ENCODE data around the gene CACNG4. TPM values are rescaled to one million over a fixed set of nuclear protein-coding genes. Genes with fewer than 3 reads are reported as not detected.

The CACNG4 gene
- total RNA-seq, 1 experiment from 2014 or later = 40.3 TPM

- in situ Hi-C loops (cut with HindIII; ENCODE audit: low pct_unique_long_range_greater_than_20kb, low sequenced_read_pairs) (no loop called here), intact Hi-C loops (cut with micrococcal nuclease; ENCODE audit: unreplicated experiment) (no loop called here)
- no peaks in the 10 kb centered on the region for H3K4me1 ChIP-seq (ENCODE audit: control insufficient read depth, insufficient read depth, low read length)
- no TSS peak for BruUV-seq (replicated peaks)
- H3K27me3 ChIP-seq (ENCODE audit: control insufficient read depth, insufficient read depth, low read length) = no peaks in the 10 kb centered on the region
- TF ChIP-seq POLR2AphosphoS5 (IDR thresholded peaks at IDR 0.05; ENCODE audit: low read depth, low read length) (no peak), CTCF (IDR thresholded peaks at IDR 0.05) (no peak), REST (IDR thresholded peaks at IDR 0.05; ENCODE audit: insufficient read depth in 1 of 2, low read depth in 2 of 2, low read length in 1 of 2) (no peak), TCF7L2 (IDR thresholded peaks at IDR 0.05; ENCODE audit: low read depth, low read length) (no peak), SIN3A (IDR thresholded peaks at IDR 0.05; ENCODE audit: borderline replicate concordance, insufficient read depth, low read depth, low read length) (no peak)
- H3K9me3 ChIP-seq (ENCODE audit: control insufficient read depth, insufficient read depth, low read depth, low read length) = 0 out of 2 replicates have a peak, but pooled peaks cover 3% of the 10 kb centered on the region
- no peak overlapping the region for H3K4me3 ChIP-seq (ENCODE audit: low read depth in 2 of 2, low read length in 2 of 2)
- H3K36me3 ChIP-seq (ENCODE audit: control insufficient read depth, insufficient read depth, low read length) = no peaks in the 10 kb centered on the region
- DNase-seq (ENCODE audit: low read depth, low spot score) (no peak), ATAC-seq (no peak)
- ChIA-PET POLR2A (interaction anchor here (0.6 kb wide), 2 partner anchors 27 to 606 kb away, joined by 3 to 6 read pairs; no protein-coding TSS in a partner anchor), CTCF (no interaction called here)
- H3K27ac ChIP-seq (ENCODE audit: low read length) = no peak overlapping the region
Observed at GRCh38 chr17:67049025-67049739, 84.7 kb downstream of the CACNG4 start.

- ChIA-PET CTCF (no interaction called here), POLR2A (no interaction called here)
- no TSS peak for BruUV-seq (replicated peaks)
- no peak overlapping the region for H3K4me3 ChIP-seq (ENCODE audit: low read depth in 2 of 2, low read length in 2 of 2)
- ATAC-seq (no peak), DNase-seq (ENCODE audit: low read depth, low spot score) (no peak)
- no peaks in the 10 kb centered on the region for H3K4me1 ChIP-seq (ENCODE audit: control insufficient read depth, insufficient read depth, low read length)
- 0 out of 2 replicates have a peak, but pooled peaks cover 3% of the 10 kb centered on the region for H3K9me3 ChIP-seq (ENCODE audit: control insufficient read depth, insufficient read depth, low read depth, low read length)
- in situ Hi-C loops (cut with HindIII; ENCODE audit: low pct_unique_long_range_greater_than_20kb, low sequenced_read_pairs) = no loop called here
- no peaks in the 10 kb centered on the region for H3K36me3 ChIP-seq (ENCODE audit: control insufficient read depth, insufficient read depth, low read length)
- no peaks in the 10 kb centered on the region for H3K27me3 ChIP-seq (ENCODE audit: control insufficient read depth, insufficient read depth, low read length)
- intact Hi-C loops (cut with micrococcal nuclease; ENCODE audit: unreplicated experiment) = no loop called here
- TF ChIP-seq POLR2AphosphoS5 (IDR thresholded peaks at IDR 0.05; ENCODE audit: low read depth, low read length) = no peak
- no peak for TF ChIP-seq SIN3A (IDR thresholded peaks at IDR 0.05; ENCODE audit: borderline replicate concordance, insufficient read depth, low read depth, low read length)
- TF ChIP-seq REST (IDR thresholded peaks at IDR 0.05; ENCODE audit: insufficient read depth in 1 of 2, low read depth in 2 of 2, low read length in 1 of 2) = no peak
- TF ChIP-seq TCF7L2 (IDR thresholded peaks at IDR 0.05; ENCODE audit: low read depth, low read length) = no peak
- no peak for TF ChIP-seq CTCF (IDR thresholded peaks at IDR 0.05)
- no peak overlapping the region for H3K27ac ChIP-seq (ENCODE audit: low read length)
Observed at GRCh38 chr17:67050066-67050465, 85.6 kb downstream of the CACNG4 start.

All from Panc1 (cell line).